NCI-H128 (cell line): ENCODE data around the gene PRKCE.

Experiments used
- DNase-seq: peaks from one replicate; lab custom pipeline; 2025; ENCODE audit not compliant: unreplicated experiment; lab: John Stamatoyannopoulos, UW

Gene PRKCE

DNA sequence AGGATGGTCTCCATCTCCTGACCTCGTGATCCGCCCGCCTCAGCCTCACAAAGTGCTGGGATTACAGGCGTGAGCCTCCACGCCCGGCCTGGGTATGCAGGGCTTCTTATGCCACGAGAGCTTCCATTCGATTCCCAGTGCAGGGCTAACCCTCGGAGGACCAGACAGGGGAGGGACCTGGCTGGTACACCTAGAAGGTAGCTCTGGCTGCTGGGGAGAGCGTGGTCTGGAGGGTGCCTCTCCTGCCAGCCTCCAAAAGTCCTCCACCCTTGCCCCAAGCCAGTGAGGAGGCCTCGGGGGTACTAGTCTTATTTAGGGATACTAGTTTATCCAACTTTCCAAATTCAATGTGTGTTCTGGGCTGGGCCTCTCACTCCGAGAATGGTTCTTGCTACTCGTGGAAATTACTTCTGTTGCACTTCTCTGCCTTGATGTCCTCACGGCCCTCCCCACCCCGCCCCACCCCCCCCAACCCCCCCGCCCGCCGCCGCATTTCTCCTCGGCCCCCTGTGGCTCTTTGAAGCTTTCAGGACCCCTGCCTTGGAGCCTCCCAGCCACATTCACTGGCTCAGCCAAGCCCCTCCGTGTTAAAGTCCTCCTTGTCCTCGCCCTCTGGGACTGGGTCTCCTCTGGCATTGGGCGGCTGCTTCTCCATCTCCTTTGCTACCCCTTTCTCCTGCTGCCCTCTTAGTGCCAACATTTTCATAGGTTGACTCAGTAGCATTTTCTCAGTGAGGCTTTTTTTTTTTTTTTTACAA lies 502.7 kb downstream of the PRKCE start:
- no peak for DNase-seq

DNA sequence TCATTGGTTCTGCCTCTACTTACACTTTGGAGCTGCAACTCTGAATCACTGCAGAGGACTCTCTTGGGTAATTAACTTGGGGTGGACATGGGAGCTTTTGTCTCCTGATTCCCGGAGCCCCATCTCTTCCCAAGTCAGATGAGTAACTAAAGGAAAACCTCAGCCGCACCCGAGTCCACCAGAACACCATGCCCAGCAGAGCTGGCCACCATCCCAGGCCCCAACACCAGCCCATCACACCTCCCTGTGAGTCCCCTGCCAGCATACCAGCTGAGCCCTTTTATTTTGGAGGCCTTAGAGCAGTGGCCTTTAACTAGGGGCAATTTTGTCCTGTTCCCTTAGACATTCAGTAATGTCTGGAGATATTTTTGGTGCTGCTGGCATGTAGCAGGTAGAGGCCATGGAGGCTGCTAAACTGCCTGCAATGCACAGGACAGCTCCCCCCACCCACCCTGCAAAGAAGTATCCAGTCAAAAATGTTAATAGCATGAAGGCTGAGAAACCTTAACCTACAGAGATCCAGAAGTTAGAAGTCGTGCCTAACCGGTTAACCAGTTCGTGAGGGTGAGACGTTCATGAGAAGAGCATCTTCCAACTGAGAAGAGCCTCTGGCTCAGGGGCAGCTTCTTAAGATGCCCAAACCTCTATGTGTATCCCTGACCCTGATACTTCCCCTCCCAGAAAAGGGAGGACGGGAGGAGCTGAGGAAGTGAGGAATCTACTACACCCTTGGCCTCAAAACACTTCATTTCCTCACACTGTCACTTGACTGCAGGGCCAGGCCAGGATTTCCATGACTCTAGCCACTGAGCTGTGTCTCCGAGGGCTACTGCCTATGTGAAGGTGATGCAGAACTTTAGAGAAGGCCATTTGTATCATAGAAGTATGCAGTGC lies 505.8 kb downstream of the PRKCE start:
- DNase-seq = no peak

DNA sequence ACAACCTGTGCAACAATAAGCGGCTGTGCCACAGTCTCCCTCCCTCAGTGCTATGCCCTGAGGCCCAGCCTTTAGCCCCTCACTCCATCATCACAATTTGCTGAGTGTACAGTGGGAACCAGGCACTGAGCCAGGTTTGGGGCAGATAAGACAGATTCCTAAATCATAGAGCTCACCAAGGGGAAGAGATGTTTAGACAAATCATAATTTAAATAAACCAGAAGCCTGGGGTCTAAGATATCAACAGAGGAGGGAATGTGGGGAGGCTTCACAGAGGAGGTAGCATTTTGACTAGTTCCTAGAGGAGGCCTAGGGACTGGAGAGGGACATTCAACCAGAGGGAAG lies 506.5 kb downstream of the PRKCE start:
- DNase-seq = no peak

DNA sequence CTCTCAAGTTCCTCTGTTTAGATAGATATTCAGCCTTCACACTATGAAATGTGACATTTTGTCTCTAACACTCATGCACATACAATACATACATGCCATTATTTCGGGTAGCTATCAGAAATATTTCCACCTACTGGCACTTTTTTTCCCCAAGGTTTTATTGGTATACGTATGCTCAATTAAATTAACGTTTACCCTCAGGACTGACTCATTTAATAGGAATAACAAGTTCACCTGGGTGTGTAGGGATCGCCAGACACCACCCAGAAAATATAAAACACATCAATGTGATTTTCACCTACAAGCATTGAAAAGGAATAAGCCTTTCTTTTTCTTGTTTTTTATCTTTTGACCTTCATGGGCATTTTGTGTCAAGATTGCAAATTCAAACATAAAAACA lies 507.2 kb downstream of the PRKCE start:
- no peak for DNase-seq

DNA sequence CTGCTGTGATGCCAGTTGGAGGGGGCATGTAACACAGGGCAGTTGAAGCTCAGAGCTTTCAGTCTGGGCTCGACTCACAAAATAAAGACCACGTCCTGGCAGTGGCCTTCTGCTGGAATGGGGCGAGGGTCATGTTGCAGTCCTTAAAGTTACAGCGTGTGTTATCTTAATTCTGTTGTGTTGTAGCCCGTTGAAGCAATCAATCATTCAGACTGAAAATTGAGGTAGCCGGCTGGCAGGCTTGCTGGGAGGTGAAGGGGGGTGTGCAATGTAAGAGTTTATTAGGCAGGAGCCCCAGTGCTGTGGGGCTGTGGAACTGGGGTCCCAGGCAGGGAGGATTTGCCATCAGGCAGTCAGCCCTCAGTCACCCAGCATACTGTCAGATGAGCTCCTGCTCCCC lies 508.9 kb downstream of the PRKCE start:
- DNase-seq = no peak

DNA sequence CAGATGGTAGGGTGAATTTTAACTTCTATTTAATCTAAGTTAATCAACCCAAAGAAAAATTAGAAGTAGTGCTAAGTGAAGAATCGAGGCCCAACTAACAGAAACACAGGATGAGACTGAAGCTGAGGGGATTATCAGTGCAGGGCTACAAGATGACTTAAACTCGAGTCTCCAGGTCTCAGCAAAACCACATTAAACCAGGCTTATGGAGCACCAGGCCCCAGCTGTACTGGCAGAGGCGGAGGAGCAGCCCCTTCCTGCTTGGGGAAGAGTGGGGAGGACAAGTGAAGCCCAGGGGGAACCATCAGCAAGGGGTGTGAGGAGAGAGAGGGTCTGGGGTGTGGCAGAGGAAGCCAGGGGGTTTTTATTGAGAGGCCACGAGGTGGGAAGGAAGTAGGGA lies 509.8 kb downstream of the PRKCE start:
- DNase-seq = no peak

DNA sequence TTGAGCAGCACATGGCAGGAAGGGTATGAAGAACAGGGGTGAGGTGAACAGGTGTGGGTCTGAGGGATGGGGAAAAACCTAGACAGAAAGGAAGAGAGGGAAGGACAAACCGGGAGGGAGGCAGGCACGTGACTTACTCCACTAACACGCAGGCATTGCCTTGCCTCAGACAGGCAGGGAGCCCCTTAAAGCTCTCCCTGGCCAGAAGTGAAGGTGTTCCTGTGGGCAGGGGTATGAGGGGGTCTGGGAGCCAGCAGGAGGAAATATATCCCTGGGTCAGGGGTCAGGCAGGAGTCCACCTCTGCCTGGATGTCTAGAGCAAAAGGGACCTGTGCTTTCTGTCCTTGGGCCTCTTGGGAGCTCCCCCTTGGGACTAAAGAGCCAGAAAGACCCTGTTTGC lies 510.4 kb downstream of the PRKCE start:
- DNase-seq = no peak

DNA sequence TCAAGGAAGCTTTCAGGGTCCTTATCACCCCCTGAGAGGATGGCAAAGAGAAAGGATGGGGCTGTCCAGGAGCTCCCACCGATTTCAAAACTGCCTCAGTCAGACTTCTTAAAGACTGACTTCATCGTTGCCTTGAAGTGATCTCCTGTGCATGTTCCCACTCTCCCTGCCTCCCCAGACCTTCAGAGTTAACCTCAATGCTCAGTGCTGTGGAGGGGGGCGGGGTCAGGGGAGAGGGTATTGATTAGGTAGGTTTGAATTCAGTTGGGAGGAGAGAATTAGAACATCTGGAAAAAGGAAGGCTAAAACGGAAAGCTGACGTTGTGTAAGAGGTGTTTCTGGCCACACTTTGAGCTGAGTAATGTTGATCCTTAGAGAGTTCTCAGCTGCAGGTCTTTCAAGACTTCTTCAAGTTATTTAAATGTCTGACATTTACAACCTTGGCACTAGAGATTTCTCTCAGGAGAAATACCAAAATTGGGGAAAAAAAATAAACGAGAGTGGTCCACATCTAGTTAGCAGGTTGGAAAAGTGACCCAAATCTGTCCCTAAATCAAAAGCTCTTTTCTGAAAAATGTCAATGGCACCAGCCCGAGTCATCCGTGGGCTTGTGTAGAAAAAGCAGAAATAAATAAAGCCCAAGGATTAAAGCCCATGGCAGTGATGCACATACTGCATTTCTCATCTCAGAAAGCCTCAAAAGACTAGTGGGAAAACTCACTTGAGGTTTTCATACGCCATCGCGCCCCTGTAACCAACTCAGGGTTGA lies 511.0 kb downstream of the PRKCE start:
- DNase-seq = no peak

DNA sequence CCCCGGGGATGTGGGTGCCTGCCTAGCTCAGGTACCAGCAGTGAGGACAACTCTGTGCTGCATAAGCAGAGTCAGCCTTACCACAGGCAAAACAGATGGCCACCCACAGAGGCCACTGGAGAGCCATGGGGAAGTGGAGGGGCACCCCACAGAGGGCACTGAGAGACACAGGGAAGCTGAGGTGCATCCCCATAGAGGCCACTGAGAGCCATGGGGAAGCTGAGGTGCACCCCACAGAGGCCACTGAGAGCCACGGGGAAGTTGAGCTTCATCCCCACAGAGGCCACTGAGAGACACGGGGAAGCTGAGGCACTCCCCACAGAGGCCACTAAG lies 511.6 kb downstream of the PRKCE start:
- no peak for DNase-seq

DNA sequence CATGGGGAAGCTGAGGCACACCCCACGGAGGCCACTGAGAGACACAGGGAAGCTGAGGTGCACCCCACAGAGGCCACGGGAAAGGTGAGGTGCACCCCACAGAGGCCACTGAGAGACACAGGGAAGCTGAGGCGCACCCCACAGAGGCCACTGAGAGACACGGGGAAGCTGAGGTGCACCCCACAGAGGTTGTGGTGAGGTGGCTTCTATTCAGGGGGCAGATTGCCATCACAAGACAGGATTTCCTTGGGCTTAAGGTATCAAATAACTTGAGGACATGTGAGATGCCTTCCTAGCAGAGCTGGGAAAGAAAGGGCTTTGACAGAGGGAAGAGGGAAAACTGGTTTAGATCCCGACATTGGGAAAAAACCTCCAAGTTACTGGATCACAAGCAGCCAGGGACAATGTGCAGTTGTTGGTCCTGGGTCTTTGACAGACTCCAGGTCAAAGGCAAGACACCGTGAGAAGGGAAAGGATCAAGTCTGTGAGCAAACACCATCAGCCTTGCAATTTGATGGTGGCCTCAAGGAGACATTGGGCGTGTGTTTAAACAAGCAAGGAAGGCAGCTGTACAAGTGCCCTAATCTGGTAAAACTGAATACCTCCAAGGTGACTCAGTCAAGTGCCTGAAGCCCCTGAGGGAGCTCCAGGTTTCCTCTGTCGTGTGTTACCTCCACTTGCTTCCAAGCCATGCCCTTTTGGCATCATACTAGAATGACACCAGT lies 512.5 kb downstream of the PRKCE start:
- DNase-seq = no peak

DNA sequence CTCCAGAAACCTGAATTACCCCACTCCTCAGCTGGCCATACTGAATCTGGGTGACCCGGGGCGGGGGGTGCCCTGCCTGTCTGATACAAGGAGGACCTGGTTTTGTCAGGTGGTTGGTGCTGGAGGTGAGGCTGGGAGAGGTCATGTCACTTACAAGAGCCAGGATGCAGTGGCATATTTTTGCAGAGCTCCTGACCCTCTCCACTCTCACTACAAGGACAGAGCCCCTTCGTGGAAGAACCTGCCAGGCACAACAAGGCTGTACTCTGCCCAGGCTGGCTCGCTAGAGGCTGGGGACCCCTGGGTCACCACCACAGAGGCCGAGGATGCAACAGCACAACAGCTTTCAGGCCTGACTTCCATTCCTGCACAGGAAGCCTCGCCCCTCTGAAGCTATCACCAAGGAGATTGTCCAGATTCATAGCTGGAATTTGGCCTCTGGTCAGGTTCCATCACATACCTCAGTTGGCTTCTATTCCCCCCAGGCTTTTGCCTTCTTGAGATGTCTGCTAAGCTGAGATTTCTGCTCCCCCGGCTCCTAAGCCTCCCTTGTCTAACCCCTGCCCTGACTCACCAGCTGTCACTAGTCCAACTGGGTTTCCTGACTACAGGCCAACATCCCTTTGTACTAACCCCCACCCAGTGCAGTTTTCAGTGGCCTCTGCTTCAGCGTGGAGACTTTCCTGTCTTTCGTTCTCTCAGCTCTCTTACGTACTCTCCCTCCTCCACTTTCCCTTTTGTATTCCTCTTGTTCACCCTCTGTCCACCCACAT lies 513.2 kb downstream of the PRKCE start:
- no peak for DNase-seq

DNA sequence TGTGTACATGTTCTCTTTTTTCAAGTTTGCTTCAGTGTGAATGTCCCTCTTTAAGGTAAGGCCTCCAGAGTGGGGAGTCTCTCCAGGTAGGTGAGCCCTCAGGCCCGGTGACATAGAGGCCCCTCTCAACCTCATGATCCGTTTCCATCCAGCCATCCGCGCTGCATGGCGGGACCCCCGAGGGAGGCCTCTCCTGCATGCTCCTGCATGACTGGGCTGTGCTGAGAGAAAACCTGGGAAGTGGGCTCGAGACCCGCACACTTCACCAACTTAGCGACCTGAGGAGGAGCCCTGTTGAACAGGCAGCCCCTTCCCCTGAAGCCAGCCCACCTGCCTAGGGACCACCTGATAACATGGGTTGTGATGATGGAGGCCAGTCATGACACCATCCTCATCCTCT lies 514.4 kb downstream of the PRKCE start:
- no peak for DNase-seq

DNA sequence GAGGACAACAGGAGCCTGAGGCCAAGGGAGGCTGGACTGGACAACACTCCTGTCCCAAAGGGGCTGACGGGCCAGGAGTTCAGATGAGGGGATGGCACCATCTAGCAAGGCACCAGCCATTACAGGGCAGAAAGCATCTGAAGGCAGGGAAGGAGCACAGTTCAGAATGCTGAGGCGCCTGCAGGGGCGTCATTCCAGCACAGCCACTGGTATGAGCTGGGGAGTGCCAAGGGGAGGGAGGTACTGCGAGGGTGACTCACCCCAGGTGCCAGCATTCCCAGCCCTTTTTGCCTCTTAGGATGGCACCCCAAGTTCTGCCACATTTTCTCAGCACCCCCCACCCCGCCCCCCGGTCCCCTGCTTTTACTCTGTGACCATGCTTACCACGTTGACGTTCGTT lies 515.9 kb downstream of the PRKCE start:
- DNase-seq = no peak

DNA sequence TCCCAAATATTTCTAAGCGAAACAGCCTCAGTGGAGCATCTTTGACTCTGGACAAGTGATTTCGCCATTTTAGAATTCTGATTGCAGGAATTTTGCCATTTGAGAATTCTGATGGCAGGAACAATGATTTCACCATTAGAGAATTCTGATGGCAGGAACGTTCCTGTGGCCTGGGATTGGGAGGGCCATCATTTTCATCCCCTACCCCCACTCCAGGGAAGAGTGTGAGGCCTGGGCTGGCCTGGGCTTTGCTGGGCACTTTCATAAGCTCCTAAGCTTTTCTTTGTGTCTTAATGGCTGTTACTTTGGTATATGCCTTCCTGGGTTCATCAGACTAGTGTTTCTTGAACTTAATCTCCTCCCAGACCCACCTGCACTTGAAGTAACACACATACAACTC lies 516.4 kb downstream of the PRKCE start:
- no peak for DNase-seq

DNA sequence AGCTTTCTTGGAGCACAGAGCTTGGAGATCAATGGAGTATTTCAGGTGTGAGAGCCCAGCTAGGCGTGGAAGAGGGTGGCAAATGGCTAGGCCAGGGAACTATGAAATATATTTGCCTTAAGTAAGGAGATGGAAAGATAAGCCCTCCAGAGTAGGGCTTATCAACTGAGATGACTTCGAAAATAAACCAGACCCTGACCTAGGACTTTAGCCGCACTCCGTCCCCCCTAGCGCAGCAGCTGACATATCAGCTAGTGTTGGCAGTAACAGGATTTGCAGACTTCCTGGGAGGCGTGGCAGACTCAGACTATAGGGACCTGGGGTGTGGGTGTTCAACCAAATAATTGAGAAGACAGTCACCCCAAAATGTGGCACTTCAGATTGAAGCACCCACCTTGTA lies 518.0 kb downstream of the PRKCE start:
- no peak for DNase-seq

DNA sequence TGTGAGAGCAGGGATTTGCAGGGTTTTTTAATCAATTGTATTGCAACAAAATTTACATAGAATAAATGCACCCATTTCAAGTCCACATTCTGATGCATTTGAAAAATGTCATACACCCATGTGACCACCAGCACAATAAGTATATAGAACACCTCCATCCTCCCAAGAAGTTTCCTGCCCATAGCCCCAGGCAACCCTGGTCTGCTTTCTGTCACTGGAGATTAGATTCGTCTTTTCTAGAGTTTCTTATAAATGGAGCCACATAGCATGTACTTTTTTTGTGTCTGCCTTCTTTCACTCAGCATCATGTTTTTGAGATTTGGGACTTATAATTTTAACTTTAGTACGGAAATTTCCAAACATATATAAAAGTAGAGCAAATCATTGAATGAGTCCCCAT lies 518.6 kb downstream of the PRKCE start:
- DNase-seq = no peak

DNA sequence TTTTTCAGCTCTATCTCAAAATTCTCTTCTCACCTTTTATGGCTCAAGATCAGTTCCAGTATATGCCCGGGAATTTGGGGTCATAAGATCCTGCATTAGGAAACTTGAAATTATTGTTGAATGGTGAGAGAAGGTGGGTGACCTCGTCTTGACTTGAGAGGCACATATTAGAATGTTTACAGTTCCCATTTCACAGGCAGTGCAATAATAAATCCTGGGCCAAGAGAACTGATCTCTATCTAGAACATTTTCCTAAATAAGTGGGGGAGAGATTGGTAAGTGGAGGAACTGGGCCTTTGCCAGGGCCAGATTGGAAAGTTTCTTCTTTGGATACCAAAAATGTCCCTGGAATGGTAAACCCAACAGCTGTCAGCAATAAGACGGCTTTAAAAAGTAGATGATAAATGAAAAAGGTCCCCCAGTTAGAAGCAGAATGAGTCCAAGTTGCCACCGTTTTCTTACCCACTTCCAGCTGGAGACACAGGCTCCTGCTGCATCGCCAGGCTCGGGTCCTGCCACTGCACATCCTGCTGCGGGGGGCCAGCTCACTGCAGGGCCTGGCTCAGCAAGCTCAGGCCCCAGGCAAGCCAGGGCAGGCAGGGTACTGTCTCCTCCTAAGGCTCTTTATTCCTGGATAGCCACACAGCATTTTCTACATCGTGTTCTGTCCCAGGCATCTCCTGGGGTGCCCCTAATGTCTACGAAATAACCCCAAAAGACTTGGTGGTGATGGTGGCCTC lies 519.3 kb downstream of the PRKCE start:
- DNase-seq = no peak

DNA sequence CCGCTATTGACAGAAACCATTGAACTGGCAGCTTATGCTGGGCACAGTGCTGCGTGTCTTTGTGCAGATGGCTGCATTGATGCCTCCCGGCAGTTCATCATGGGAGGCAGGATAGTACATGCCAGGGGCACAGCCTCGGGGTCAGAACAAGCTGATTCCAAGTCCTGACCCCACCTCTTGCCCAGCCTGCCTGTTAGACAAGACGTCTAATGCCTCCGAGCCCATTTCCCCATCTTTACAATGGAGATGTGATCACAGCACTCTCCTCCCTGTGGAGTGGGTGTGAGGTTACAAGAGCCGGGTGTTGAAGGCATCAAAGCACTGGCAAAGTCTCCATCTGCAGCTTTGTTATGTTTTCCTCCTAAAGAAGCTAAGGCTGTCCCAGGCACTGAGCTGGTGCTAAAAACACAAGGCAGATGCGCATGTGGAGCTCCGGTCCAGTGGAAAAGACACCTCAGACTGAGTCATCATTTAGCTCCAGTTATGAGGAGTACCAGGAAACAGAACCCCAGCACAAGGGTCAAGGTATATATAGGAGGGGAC lies 520.0 kb downstream of the PRKCE start:
- peak; percentile 34 for DNase-seq

DNA sequence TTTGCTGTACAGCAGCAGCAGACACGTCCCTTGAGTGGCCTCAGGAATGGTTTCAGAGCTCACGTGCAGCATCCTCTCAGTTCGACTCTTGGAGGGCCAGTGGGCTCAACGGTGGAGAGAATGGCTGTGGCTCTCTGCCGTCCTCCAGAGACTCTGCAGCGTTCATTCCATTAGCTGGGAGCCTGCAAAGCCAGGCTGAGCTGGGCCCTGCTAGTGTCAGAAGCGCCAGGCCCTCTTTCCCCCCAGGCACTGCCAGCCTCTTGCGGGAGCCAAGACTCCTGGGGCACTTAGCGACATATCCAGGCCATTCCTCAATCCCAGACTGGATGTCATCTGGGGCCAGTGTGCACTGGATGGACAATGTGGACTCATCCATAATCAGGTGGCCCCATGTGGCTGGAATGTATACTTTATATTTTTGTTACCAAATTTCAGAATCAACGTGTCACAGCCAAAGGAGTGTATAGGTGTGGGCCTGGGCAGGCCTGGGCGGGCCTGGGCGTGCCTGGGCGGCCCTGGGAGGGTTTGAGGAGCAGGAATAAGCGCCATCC lies 520.6 kb downstream of the PRKCE start:
- no peak for DNase-seq
